A549 (cell line): Measurements from ENCODE around the gene ADGRF3. TPM values are rescaled to one million over a fixed set of nuclear protein-coding genes. Genes with fewer than 3 reads are reported as not detected.

Source experiments
- ATAC-seq, 2 experiments: fragments of 200-7000 bp in 1 of 2; fragments of >200 bp in 1 of 2; cut with Nextera tagmentation in 1 of 2; cut with Tn5 transposase in 1 of 2; 3 replicates each; pipeline versions ENCODE4 v1.8.0 to v1.9.1; 2018 to 2020; ENCODE audit warnings: mild to moderate bottlenecking in 1 of 2, moderate library complexity in 1 of 2
- CTCF ChIA-PET: fragments of 300-600 bp; sonication (Branson Sonifier 250); formaldehyde crosslinking; extraction: SDS; loops from one replicate; lab custom pipeline; 2021; ENCODE audit warnings: antibody characterized with exemption, inconsistent platforms; lab: Yijun Ruan, JAX
- POLR2A ChIA-PET: fragments of 350-600 bp; formaldehyde crosslinking; extraction: SDS; loops from one replicate; lab custom pipeline; 2021; ENCODE audit warnings: antibody characterized with exemption, inconsistent platforms; lab: Yijun Ruan, JAX
- DNase-seq, 2 experiments: peaks; one replicate each; pipeline versions ENCODE4 v3.0.0 to v3.0.0-alpha.2; 2011 to 2016; ENCODE audit warnings: low read depth in 1 of 2, low spot score in 1 of 2
- FAIRE-seq: peaks from 2 replicates; lab custom pipeline; 2011; peaks lifted over from hg19 to GRCh38; lab: Jason Lieb, UNC
- H3K27ac ChIP-seq, 2 experiments: fragments of >200 bp; sonication (Bioruptor Twin); formaldehyde crosslinking; 3 replicates each; pipeline ENCODE4 v1.5.1; 2016 to 2017
- H3K4me1 ChIP-seq: fragments of >200 bp; sonication (Bioruptor Twin); formaldehyde crosslinking; 3 replicates; pipeline ENCODE4 v1.6.1; 2016
- H3K4me2 ChIP-seq: fragments of >200 bp; sonication (Bioruptor Twin); formaldehyde crosslinking; 3 replicates; pipeline ENCODE4 v1.6.1; 2016
- H3K4me3 ChIP-seq: fragments of >200 bp; sonication (Bioruptor Twin); formaldehyde crosslinking; 3 replicates; pipeline ENCODE4 v1.5.1; 2016
- H3K9me3 ChIP-seq: fragments of >200 bp; sonication (Bioruptor Twin); formaldehyde crosslinking; 3 replicates; pipeline ENCODE4 v1.6.1; 2016
- CBX8 ChIP-seq: fragments of 200-600 bp; sonication (generic); IDR thresholded peaks from 2 replicates; pipeline ENCODE4 v1.6.1; 2016
- CEBPB ChIP-seq, 2 experiments: fragments of >200 bp in 1 of 2; sonication (Bioruptor Twin) in 1 of 2; formaldehyde crosslinking in 1 of 2; IDR thresholded peaks; 2 replicates each; pipeline ENCODE4 v1.6.1; 2012 to 2016
- CHD2 ChIP-seq: fragments of 150-350 bp; IDR thresholded peaks from 2 replicates; pipeline ENCODE4 v1.6.1; 2014; ENCODE audit warnings: low read length; ENCODE audit not compliant: partially characterized antibody
- CHD4 ChIP-seq: fragments of 200-600 bp; sonication (generic); IDR thresholded peaks from 2 replicates; pipeline ENCODE4 v1.6.1; 2016; ENCODE audit warnings: antibody characterized with exemption, mild to moderate bottlenecking, borderline replicate concordance
- EHF ChIP-seq: fragments of 250-450 bp; sonication (Bioruptor Pico); IDR thresholded peaks from 2 replicates; pipeline ENCODE4 v1.5.0; 2020; ENCODE audit warnings: mild to moderate bottlenecking
- FOXS1 ChIP-seq: fragments of 250-450 bp; sonication (Bioruptor Pico); IDR thresholded peaks from 2 replicates; pipeline ENCODE4 v1.5.0; 2020; ENCODE audit warnings: mild to moderate bottlenecking, moderate library complexity
- JUNB ChIP-seq: fragments of >200 bp; sonication (Bioruptor Twin); formaldehyde crosslinking; IDR thresholded peaks from 2 replicates; pipeline ENCODE4 v1.6.1; 2016
- KDM1A ChIP-seq: fragments of 200-600 bp; sonication (generic); IDR thresholded peaks from 2 replicates; pipeline ENCODE4 v1.6.1; 2016; ENCODE audit warnings: low read depth, mild to moderate bottlenecking
- KDM5A ChIP-seq: fragments of 200-600 bp; sonication (generic); IDR thresholded peaks from 2 replicates; pipeline ENCODE4 v1.6.1; 2016; ENCODE audit warnings: antibody characterized with exemption, mild to moderate bottlenecking
- MAFK ChIP-seq: fragments of 450-650 bp; IDR thresholded peaks from 2 replicates; pipeline ENCODE4 v1.6.1; 2014; ENCODE audit not compliant: partially characterized antibody
- MAZ ChIP-seq: fragments of 150-350 bp; IDR thresholded peaks from 2 replicates; pipeline ENCODE4 v1.6.1; 2014; ENCODE audit warnings: antibody characterized with exemption, low read depth, low read length, borderline replicate concordance
- NR3C1 ChIP-seq: fragments of >200 bp; sonication (Bioruptor Twin); formaldehyde crosslinking; IDR thresholded peaks from 3 replicates; pipeline ENCODE4 v1.6.1; 2017
- POLR2A ChIP-seq: IDR thresholded peaks from 2 replicates; pipeline ENCODE4 v1.6.1; 2012; ENCODE audit warnings: mild to moderate bottlenecking, low read length
- RAD21 ChIP-seq, 2 experiments: fragments of >200 bp in 1 of 2; sonication (Bioruptor Twin) in 1 of 2; formaldehyde crosslinking in 1 of 2; IDR thresholded peaks in 1 of 2; conservative IDR thresholded peaks in 1 of 2; 2 replicates in 1 of 2; 3 replicates in 1 of 2; pipeline ENCODE4 v1.6.1; 2012 to 2018; ENCODE audit warnings: inconsistent platforms in 1 of 2
- SREBF2 ChIP-seq: fragments of 450-650 bp; IDR thresholded peaks from 2 replicates; pipeline ENCODE4 v1.6.1; 2014; ENCODE audit warnings: mild to moderate bottlenecking, moderate library complexity
- ZSCAN20 ChIP-seq: fragments of 250-450 bp; sonication (Bioruptor Pico); IDR thresholded peaks from 2 replicates; pipeline ENCODE4 v1.8.0; 2022; ENCODE audit warnings: mild to moderate bottlenecking, moderate library complexity
- WGBS: methylation state at CpG from one replicate; pipeline ENCODE4 v1.1.6; 2017; ENCODE audit errors: missing lambda C conversion rate; 5-methylcytosine and 5-hydroxymethylcytosine counted together
- polyA plus RNA-seq, 4 experiments: library from polyadenylated mRNA; depleted of rRNA in 3 of 4; stranded (reverse); fragments of >200 nt; fragmentation: RNase III in 1 of 4; extraction: RNeasy Plus Mini Kit Qiagen cat#74134 plus additional on column Dnase treatment in 1 of 4; gene quantifications; 2 replicates in 3 of 4; 3 replicates in 1 of 4; pipeline ENCODE4 v1.2.3, GENCODE V29; 2011 to 2017
- TF ChIP-seq, protein P1 (sequence below): fragments of 200-600 bp; sonication (generic); IDR thresholded peaks from 2 replicates; pipeline ENCODE4 v1.6.1; 2016; ENCODE audit warnings: antibody characterized with exemption, mild to moderate bottlenecking, moderate library complexity
- TF ChIP-seq, protein P2 (sequence below): fragments of >200 bp; sonication (Bioruptor Twin); formaldehyde crosslinking; IDR thresholded peaks from 2 replicates; pipeline ENCODE4 v1.6.1; 2016

Gene ADGRF3
- polyA plus RNA-seq, 2 of the 4 experiments (the other 2 are of a cell fraction): 0.12 to 0.21 TPM

DNA sequence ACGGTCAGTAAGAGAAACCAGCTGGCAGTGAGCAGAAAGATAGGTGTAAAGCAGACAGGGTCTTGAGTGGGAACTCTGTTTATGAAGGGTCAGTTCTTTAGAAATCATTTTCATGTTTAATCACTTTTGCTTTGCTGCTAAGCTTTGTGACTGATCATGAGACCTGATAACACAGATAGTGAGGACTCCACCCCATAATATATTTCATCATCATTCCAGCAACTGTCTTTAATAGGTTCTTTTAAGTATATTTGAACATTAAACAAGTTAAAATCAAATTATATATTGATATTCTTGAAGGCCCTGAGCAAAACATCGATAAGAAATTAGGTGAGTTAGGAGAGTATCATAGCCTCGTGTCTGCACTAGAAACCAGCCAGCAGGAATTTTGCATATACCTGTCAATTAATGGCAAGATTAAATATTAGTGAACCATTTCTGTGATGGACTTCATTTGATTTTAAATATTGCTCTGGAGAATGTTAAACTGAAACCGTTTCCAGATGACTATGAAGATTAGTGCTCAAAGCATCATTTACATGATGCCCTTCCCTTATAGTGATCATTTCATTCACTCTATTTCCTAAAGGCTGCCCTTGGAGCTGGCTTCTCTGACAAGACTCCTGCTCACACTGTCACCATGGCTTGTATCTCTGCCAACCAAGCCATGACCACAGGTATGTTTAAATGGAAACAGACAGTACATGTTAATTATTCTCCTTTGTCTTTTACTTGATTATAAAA lies 69.9 kb downstream of the ADGRF3 start:
- 86% methylated on average over 4 of the region's 4 CpGs for WGBS
- Histone ChIP-seq H3K9me3 (no peaks in the 10 kb centered on the region), H3K4me3 (no peak overlapping the region), H3K4me2 (no peak overlapping the region), H3K27ac (no peak overlapping the region), H3K4me1 (peaks cover 15% of the 10 kb centered on the region; the same call in 2 of the 3 replicates)
- POLR2A ChIA-PET: no interaction called here
- CTCF ChIA-PET: interaction anchor here (0.7 to 1.2 kb wide), 3 partner anchors 36 to 54 kb away, joined by 3 to 4 read pairs (median 4); no protein-coding TSS in a partner anchor
- ATAC-seq (no peak), FAIRE-seq (peak; percentile 7), DNase-seq (no peak)
- TF ChIP-seq, protein P1, sequence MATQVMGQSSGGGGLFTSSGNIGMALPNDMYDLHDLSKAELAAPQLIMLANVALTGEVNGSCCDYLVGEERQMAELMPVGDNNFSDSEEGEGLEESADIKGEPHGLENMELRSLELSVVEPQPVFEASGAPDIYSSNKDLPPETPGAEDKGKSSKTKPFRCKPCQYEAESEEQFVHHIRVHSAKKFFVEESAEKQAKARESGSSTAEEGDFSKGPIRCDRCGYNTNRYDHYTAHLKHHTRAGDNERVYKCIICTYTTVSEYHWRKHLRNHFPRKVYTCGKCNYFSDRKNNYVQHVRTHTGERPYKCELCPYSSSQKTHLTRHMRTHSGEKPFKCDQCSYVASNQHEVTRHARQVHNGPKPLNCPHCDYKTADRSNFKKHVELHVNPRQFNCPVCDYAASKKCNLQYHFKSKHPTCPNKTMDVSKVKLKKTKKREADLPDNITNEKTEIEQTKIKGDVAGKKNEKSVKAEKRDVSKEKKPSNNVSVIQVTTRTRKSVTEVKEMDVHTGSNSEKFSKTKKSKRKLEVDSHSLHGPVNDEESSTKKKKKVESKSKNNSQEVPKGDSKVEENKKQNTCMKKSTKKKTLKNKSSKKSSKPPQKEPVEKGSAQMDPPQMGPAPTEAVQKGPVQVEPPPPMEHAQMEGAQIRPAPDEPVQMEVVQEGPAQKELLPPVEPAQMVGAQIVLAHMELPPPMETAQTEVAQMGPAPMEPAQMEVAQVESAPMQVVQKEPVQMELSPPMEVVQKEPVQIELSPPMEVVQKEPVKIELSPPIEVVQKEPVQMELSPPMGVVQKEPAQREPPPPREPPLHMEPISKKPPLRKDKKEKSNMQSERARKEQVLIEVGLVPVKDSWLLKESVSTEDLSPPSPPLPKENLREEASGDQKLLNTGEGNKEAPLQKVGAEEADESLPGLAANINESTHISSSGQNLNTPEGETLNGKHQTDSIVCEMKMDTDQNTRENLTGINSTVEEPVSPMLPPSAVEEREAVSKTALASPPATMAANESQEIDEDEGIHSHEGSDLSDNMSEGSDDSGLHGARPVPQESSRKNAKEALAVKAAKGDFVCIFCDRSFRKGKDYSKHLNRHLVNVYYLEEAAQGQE: no peak
- no peak for TF ChIP-seq RAD21 (conservative IDR thresholded peaks at IDR 0.05 in 1 of 2, IDR thresholded peaks at IDR 0.05 in 1 of 2)

DNA sequence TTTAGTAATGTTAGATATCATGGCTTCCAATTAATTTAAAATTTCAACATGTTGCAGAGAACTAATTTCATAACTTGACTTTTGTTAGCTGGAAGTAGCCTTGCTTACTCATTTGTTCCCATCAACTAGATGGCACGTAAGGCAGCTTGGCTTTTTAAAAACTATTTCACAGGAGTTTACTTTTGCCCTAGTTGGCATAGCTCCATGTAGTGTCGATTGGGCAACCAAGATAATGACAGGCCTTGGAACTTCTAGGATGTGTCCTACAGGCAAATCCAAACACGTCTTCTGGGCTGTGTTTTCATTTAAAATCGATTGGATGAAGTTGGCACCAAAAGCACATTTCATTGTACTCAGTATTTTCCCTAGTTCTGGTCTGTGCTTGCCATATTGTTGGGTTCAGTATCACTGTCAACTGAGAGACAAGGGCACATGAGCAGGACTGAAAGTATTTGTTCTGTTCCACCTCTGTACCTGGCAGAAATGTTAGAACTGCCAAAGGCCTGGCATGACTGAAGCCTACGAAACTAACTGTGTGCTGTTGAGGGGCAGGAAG lies 72.5 kb downstream of the ADGRF3 start:
- no peaks in the 10 kb centered on the region for H3K9me3 ChIP-seq
- TF ChIP-seq CBX8 (no peak), CHD4 (no peak), FOXS1 (no peak), CEBPB (IDR thresholded peaks at IDR 0.05) (0 out of 4 replicates have a peak, but pooled peaks of 1 of the 2 experiments have one; percentile 21)
- TF ChIP-seq, all 56 proteins: peak for 1
- Histone ChIP-seq H3K4me3 (no peak overlapping the region), H3K27ac (no peak overlapping the region; a peak in 2 of 6 replicates), H3K4me1 (peaks cover 15% of the 10 kb centered on the region; the same call in 2 of the 3 replicates), H3K4me2 (peak overlapping the region; percentile 4; the same call in 2 of the 3 replicates)
- DNase-seq (peak in 1 of 2 experiments; percentile 12), ATAC-seq (no peak), FAIRE-seq (no peak)
- WGBS: 74% methylated on average over 5 of the region's 5 CpGs
- ChIA-PET CTCF (interaction anchor here (0.9 to 1.1 kb wide), 3 partner anchors 9 to 62 kb away, joined by 3 read pairs; no protein-coding TSS in a partner anchor), POLR2A (interaction anchor here (0.8 kb wide), 1 partner anchor 31 kb away, joined by 3 read pairs; no protein-coding TSS in a partner anchor)

DNA sequence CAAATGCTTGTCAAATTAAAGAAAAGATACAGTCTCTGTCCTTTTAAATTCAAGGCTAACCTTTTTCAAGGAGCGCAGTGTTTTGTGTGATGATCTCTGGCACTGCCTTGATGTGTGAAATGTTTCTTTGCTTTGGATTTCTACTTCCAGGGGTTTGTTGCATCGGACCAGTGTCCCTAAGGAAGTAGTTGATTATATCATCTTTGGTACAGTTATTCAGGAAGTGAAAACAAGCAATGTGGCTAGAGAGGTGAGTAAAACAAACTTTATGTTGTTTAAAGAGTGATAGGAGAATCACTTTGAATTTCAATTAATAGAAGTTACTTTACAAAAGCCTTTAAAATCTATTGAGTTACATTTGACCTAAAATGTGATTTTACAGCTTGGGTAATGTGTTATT lies 73.1 kb downstream of the ADGRF3 start:
- H3K27ac ChIP-seq: peak overlapping the region in 1 of 2 experiments; percentile 9; a peak in 2 of 6 replicates
- peak overlapping the region; percentile 4; the same call in 2 of the 3 replicates for H3K4me2 ChIP-seq
- DNase-seq (no peak), FAIRE-seq (no peak), ATAC-seq (no peak)
- peaks cover 15% of the 10 kb centered on the region; the same call in 2 of the 3 replicates for H3K4me1 ChIP-seq
- POLR2A ChIA-PET: interaction anchor here (0.8 kb wide), 1 partner anchor 30 kb away, joined by 3 read pairs; no protein-coding TSS in a partner anchor
- H3K9me3 ChIP-seq: no peaks in the 10 kb centered on the region
- TF ChIP-seq NR3C1 (no peak), SREBF2 (no peak), JUNB (no peak), POLR2A (no peak), KDM5A (no peak), EHF (CRISPR knock-in tag) (no peak), MAZ (no peak), CEBPB (IDR thresholded peaks at IDR 0.05) (no peak), MAFK (no peak), CHD2 (no peak), ZSCAN20 (CRISPR knock-in tag) (no peak), KDM1A (no peak)
- TF ChIP-seq, protein P2, sequence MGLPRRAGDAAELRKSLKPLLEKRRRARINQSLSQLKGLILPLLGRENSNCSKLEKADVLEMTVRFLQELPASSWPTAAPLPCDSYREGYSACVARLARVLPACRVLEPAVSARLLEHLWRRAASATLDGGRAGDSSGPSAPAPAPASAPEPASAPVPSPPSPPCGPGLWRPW: no peak
- 85% methylated on average over 2 of the region's 2 CpGs for WGBS
- CTCF ChIA-PET: interaction anchor here (1.1 kb wide), 1 partner anchor 17 kb away, joined by 3 read pairs; no protein-coding TSS in a partner anchor
- no peak overlapping the region for H3K4me3 ChIP-seq
